MM.1S (cell line): ENCODE data around the gene CPXM2.

Experiments used
- DNase-seq: peaks from one replicate; pipeline ENCODE4 v3.0.0-alpha.2; 2015
- H2AFZ ChIP-seq: fragments of 300-600 bp; sonication (generic); 2 replicates; pipeline ENCODE4 v1.6.0; 2016; ENCODE audit warnings: antibody characterized with exemption, low read length
- H3F3A ChIP-seq: fragments of 300-600 bp; sonication (generic); 2 replicates; pipeline ENCODE4 v1.6.1; 2016; ENCODE audit warnings: mild to moderate bottlenecking, antibody characterized with exemption, low read length, moderate library complexity, mixed read lengths; ENCODE audit not compliant: insufficient read depth
- H3K27ac ChIP-seq: fragments of 300-600 bp; sonication (generic); 2 replicates; pipeline ENCODE4 v1.5.1; 2016; ENCODE audit warnings: mild to moderate bottlenecking, low read length
- H3K27me3 ChIP-seq: fragments of 300-600 bp; sonication (generic); replicated peaks from 2 replicates; pipeline ENCODE4 v1.6.0; 2016; ENCODE audit warnings: low read length; ENCODE audit not compliant: insufficient read depth
- H3K36me3 ChIP-seq: fragments of 300-600 bp; sonication (generic); replicated peaks from 2 replicates; pipeline ENCODE4 v1.6.1; 2016; ENCODE audit warnings: mild to moderate bottlenecking, low read length, mixed read lengths; ENCODE audit not compliant: insufficient read depth
- H3K4me1 ChIP-seq: fragments of 300-600 bp; sonication (generic); 2 replicates; pipeline ENCODE4 v1.6.1; 2016; ENCODE audit warnings: low read length, mixed read lengths
- H3K4me2 ChIP-seq: fragments of 300-600 bp; sonication (generic); 2 replicates; pipeline ENCODE4 v1.6.0; 2016; ENCODE audit warnings: low read depth, low read length
- H3K4me3 ChIP-seq: fragments of 300-600 bp; sonication (generic); 2 replicates; pipeline ENCODE4 v1.5.1; 2016; ENCODE audit warnings: low read length, mixed read lengths
- H3K79me2 ChIP-seq: fragments of 300-600 bp; sonication (generic); 2 replicates; pipeline ENCODE4 v1.6.1; 2016; ENCODE audit warnings: mixed run types, low read length, mixed read lengths
- H3K9ac ChIP-seq: fragments of 300-600 bp; sonication (generic); 2 replicates; pipeline ENCODE4 v1.6.1; 2016; ENCODE audit warnings: low read length, mixed read lengths
- H3K9me2 ChIP-seq: fragments of 300-600 bp; sonication (generic); replicated peaks from 2 replicates; pipeline ENCODE4 v1.6.1; 2016; ENCODE audit warnings: mild to moderate bottlenecking, low read length, mixed read lengths; ENCODE audit not compliant: insufficient read depth
- H3K9me3 ChIP-seq: fragments of 300-600 bp; sonication (generic); replicated peaks from 2 replicates; pipeline ENCODE4 v1.6.1; 2016; ENCODE audit warnings: mild to moderate bottlenecking, low read length, mixed read lengths; ENCODE audit not compliant: insufficient read depth
- H4K20me1 ChIP-seq: fragments of 300-600 bp; sonication (generic); 2 replicates; pipeline ENCODE4 v1.6.1; 2016; ENCODE audit warnings: mild to moderate bottlenecking, low read length, moderate library complexity, mixed read lengths; ENCODE audit not compliant: insufficient read depth
- EZH2 ChIP-seq: fragments of 300-600 bp; sonication (generic); optimal IDR thresholded peaks from 2 replicates; pipeline ENCODE3; 2017; ENCODE audit warnings: low read depth, mild to moderate bottlenecking, antibody characterized with exemption, low read length, mixed read lengths
- EZH2phosphoT487 ChIP-seq: fragments of 300-600 bp; sonication (generic); IDR thresholded peaks from 2 replicates; pipeline ENCODE4 v1.6.1; 2018; ENCODE audit warnings: antibody characterized with exemption, low read length
- TF ChIP-seq, protein P1 (sequence below): fragments of 300-600 bp; sonication (generic); IDR thresholded peaks from 2 replicates; pipeline ENCODE4 v1.5.1; 2016; ENCODE audit warnings: antibody characterized with exemption, low read length, mixed read lengths

Gene CPXM2

DNA sequence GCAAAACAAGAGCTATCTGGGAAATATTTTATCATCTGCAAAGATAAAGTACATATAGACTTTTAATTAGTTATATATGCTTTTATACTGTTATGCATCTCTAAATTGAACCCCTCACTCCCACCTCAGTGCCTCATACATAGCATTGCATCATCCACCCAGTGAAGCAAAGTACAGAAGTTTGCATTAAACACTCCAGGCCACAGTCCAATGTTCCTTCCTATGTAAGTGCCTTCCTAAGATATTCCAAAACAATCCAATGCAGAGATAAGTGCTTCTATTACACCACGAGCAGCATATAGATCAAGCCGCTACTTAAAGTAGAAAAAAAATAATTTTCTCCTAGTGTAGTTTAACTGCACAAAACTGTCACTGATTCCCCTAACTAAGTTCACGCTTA, 3.4 kb downstream of the CPXM2 start:
- no peak overlapping the region for H3K27ac ChIP-seq
- no peaks in the 10 kb centered on the region for H3K9me3 ChIP-seq
- no peak overlapping the region for H2AFZ ChIP-seq
- no peak for DNase-seq
- no peak overlapping the region for H3K4me3 ChIP-seq
- H3F3A ChIP-seq, result no peaks in the 10 kb centered on the region
- TF ChIP-seq EZH2phosphoT487 (no peak), EZH2 (no peak)
- TF ChIP-seq, protein P1, sequence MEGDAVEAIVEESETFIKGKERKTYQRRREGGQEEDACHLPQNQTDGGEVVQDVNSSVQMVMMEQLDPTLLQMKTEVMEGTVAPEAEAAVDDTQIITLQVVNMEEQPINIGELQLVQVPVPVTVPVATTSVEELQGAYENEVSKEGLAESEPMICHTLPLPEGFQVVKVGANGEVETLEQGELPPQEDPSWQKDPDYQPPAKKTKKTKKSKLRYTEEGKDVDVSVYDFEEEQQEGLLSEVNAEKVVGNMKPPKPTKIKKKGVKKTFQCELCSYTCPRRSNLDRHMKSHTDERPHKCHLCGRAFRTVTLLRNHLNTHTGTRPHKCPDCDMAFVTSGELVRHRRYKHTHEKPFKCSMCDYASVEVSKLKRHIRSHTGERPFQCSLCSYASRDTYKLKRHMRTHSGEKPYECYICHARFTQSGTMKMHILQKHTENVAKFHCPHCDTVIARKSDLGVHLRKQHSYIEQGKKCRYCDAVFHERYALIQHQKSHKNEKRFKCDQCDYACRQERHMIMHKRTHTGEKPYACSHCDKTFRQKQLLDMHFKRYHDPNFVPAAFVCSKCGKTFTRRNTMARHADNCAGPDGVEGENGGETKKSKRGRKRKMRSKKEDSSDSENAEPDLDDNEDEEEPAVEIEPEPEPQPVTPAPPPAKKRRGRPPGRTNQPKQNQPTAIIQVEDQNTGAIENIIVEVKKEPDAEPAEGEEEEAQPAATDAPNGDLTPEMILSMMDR, result no peak
- no peaks in the 10 kb centered on the region for H3K9me2 ChIP-seq
- H3K27me3 ChIP-seq, result no peaks in the 10 kb centered on the region
- H3K4me2 ChIP-seq, result no peak overlapping the region
- H3K9ac ChIP-seq, result no peak overlapping the region
- no peaks in the 10 kb centered on the region for H3K36me3 ChIP-seq
- H4K20me1 ChIP-seq, result no peaks in the 10 kb centered on the region
- H3K4me1 ChIP-seq, result no peaks in the 10 kb centered on the region
- H3K79me2 ChIP-seq, result no peaks in the 10 kb centered on the region

- Histone ChIP-seq H3K36me3 (no peaks in the 10 kb centered on the region), H3K9me2 (no peaks in the 10 kb centered on the region), H3K4me1 (no peaks in the 10 kb centered on the region), H3K4me3 (no peak overlapping the region), H2AFZ (no peak overlapping the region), H3K79me2 (no peaks in the 10 kb centered on the region), H4K20me1 (no peaks in the 10 kb centered on the region), H3K27me3 (no peaks in the 10 kb centered on the region), H3K9ac (no peak overlapping the region), H3K4me2 (no peak overlapping the region), H3F3A (no peaks in the 10 kb centered on the region), H3K9me3 (no peaks in the 10 kb centered on the region), H3K27ac (no peak overlapping the region)
- no peak for DNase-seq
- TF ChIP-seq EZH2phosphoT487 (no peak), EZH2 (no peak)
- TF ChIP-seq, protein P1, result no peak
Observed at GRCh38 chr10:123886292-123886691, 5.3 kb downstream of the CPXM2 start.

- Histone ChIP-seq H3K4me1 (no peaks in the 10 kb centered on the region), H3K36me3 (no peaks in the 10 kb centered on the region), H3K9me3 (no peaks in the 10 kb centered on the region), H3K27ac (no peak overlapping the region), H3K79me2 (no peaks in the 10 kb centered on the region), H3K9ac (no peak overlapping the region), H3K4me3 (no peak overlapping the region), H3K27me3 (no peaks in the 10 kb centered on the region), H3K4me2 (no peak overlapping the region), H3K9me2 (no peaks in the 10 kb centered on the region), H2AFZ (no peak overlapping the region), H4K20me1 (no peaks in the 10 kb centered on the region), H3F3A (no peaks in the 10 kb centered on the region)
- TF ChIP-seq EZH2phosphoT487 (no peak), EZH2 (no peak)
- TF ChIP-seq, protein P1, result no peak
- DNase-seq, result no peak
Observed at GRCh38 chr10:123885406-123886170, 6.0 kb downstream of the CPXM2 start.
